ENCODE data around the gene SERPINA5.

- TF ChIP-seq, protein P1, sequence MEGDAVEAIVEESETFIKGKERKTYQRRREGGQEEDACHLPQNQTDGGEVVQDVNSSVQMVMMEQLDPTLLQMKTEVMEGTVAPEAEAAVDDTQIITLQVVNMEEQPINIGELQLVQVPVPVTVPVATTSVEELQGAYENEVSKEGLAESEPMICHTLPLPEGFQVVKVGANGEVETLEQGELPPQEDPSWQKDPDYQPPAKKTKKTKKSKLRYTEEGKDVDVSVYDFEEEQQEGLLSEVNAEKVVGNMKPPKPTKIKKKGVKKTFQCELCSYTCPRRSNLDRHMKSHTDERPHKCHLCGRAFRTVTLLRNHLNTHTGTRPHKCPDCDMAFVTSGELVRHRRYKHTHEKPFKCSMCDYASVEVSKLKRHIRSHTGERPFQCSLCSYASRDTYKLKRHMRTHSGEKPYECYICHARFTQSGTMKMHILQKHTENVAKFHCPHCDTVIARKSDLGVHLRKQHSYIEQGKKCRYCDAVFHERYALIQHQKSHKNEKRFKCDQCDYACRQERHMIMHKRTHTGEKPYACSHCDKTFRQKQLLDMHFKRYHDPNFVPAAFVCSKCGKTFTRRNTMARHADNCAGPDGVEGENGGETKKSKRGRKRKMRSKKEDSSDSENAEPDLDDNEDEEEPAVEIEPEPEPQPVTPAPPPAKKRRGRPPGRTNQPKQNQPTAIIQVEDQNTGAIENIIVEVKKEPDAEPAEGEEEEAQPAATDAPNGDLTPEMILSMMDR (conservative IDR thresholded peaks at IDR 0.05) = no peak
- no peak for TF ChIP-seq EZH2 (IDR thresholded peaks at IDR 0.05; ENCODE audit: low read depth)
Measured at GRCh38 chr14:94584591-94585280, 3.5 kb downstream of the SERPINA5 start.

All from PC-9 (cell line).